Activated CD4-positive, alpha-beta memory T cell treated with anti-CD3 and anti-CD28 coated beads, Interleukin-2, amount 10 ng/mL, durations not matched to agents 7 days and 5 days (primary cell): ENCODE data around the gene CD40. TPM values are rescaled to one million over a fixed set of nuclear protein-coding genes. Genes with fewer than 3 reads are reported as not detected.
A peak's percentile ranks its signal among the peaks of the same experiment; 100 is the strongest.

Source experiments
- CTCF ChIA-PET: fragments of 350-600 bp; sonication (Branson Sonifier 250); formaldehyde crosslinking; loops from one replicate; lab custom pipeline; 2021; ENCODE audit warnings: antibody characterized with exemption, inconsistent platforms; lab: Charles Lee
- POLR2A ChIA-PET: fragments of 350-600 bp; sonication (Branson Sonifier 250); formaldehyde crosslinking; loops from one replicate; lab custom pipeline; 2021; ENCODE audit warnings: antibody characterized with exemption; lab: Charles Lee
- DNase-seq: peaks from one replicate; pipeline ENCODE4 v3.0.0-alpha.2; 2020
- H3K27ac Mint-ChIP-seq: one replicate; pipeline ENCODE4 v1.8.0; 2021; ENCODE audit warnings: mild to moderate bottlenecking, mixed read lengths
- H3K27me3 Mint-ChIP-seq: one replicate; pipeline ENCODE4 v1.8.0; 2021; ENCODE audit warnings: mixed read lengths
- H3K36me3 Mint-ChIP-seq: one replicate; pipeline ENCODE4 v1.8.0; 2021; ENCODE audit warnings: low read depth, mixed read lengths
- H3K4me1 Mint-ChIP-seq: one replicate; pipeline ENCODE4 v1.8.0; 2021; ENCODE audit warnings: mixed read lengths
- H3K4me3 Mint-ChIP-seq: one replicate; pipeline ENCODE4 v1.8.0; 2021; ENCODE audit warnings: mild to moderate bottlenecking, mixed read lengths
- H3K9me3 Mint-ChIP-seq: one replicate; pipeline ENCODE4 v1.8.0; 2021; ENCODE audit warnings: mixed read lengths
- total RNA-seq, 2 experiments: library from RNA; stranded (reverse); gene quantifications; one replicate each; pipeline ENCODE4 v1.2.3, GENCODE V29; 2021

CD40 gene
- total RNA-seq, 2 experiments from 2014 or later: 0.88 to 0.93 TPM

DNA sequence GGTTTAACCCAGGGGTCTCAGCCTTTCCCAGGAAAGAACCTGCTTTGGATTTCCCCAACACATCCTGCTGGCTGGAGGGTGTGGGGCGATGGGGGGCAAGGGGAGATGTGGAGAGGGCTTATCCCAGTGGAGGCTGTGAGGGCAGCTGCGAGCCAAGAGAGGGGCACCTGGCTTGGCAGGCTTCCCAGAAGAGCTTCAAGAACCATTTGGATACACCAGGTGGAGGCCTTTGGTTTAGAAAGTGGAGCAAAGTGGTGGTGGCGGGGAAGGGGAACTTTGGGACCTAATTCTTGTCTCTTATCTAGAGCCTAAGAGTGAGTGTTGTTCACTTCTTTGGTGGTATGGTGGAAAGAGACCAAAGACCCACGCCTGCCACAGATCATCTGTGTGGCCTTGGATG is 12.4 kb downstream of the CD40 start:
- CTCF ChIA-PET: interaction anchor here (0.9 kb wide), 1 partner anchor 219 kb away, joined by 4 read pairs; no protein-coding TSS in a partner anchor
- DNase-seq: no peak
- H3K4me1 Mint-ChIP-seq: no peaks in the 10 kb centered on the region
- no peaks in the 10 kb centered on the region for H3K36me3 Mint-ChIP-seq
- H3K4me3 Mint-ChIP-seq: no peak overlapping the region
- POLR2A ChIA-PET: no interaction called here
- no peak overlapping the region for H3K27ac Mint-ChIP-seq
- H3K27me3 Mint-ChIP-seq: peaks cover 20% of the 10 kb centered on the region
- H3K9me3 Mint-ChIP-seq: no peaks in the 10 kb centered on the region

DNA sequence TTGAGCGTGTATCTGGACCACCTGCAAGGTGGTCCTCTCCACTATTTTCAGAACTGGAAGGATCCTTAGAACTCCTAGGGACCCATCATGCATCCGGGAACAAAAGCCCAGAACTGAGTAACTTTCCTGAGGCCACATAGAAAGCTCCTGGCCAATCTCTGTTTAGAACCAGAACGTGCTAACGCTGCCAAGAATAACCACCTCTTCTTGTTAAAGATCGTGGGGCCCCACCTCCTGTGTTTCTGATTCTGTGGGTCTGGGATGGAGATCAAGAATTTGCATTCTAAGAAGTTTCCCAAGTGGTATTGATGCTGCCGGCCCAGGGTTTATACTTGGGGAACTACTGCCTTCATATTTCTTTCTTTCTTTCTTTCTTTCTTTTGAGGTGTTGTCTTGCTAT is 13.3 kb downstream of the CD40 start:
- POLR2A ChIA-PET: no interaction called here
- DNase-seq: no peak

GRCh38 chr20:46132705-46133120 is 14.6 kb downstream of the CD40 start:
- Mint-ChIP-seq H3K9me3 (no peaks in the 10 kb centered on the region), H3K27ac (no peak overlapping the region), H3K4me1 (no peaks in the 10 kb centered on the region), H3K4me3 (no peak overlapping the region), H3K27me3 (peaks cover 20% of the 10 kb centered on the region), H3K36me3 (no peaks in the 10 kb centered on the region)
- CTCF ChIA-PET: interaction anchor here (0.6 to 1.8 kb wide), 7 partner anchors 12 to 310 kb away, joined by 3 to 8 read pairs (median 4); partner anchors contain the start of gene CD40
- POLR2A ChIA-PET: no interaction called here
- peak; percentile 54 for DNase-seq

More for the DNA sequence above, 13.3 kb downstream of the CD40 start:
- H3K27ac Mint-ChIP-seq: no peak overlapping the region
- H3K4me3 Mint-ChIP-seq: no peak overlapping the region
- peaks cover 20% of the 10 kb centered on the region for H3K27me3 Mint-ChIP-seq
- H3K36me3 Mint-ChIP-seq: no peaks in the 10 kb centered on the region
- H3K9me3 Mint-ChIP-seq: no peaks in the 10 kb centered on the region
- CTCF ChIA-PET: interaction anchor here (1.8 kb wide), 1 partner anchor 11 kb away, joined by 4 read pairs; no protein-coding TSS in a partner anchor
- no peaks in the 10 kb centered on the region for H3K4me1 Mint-ChIP-seq

DNA sequence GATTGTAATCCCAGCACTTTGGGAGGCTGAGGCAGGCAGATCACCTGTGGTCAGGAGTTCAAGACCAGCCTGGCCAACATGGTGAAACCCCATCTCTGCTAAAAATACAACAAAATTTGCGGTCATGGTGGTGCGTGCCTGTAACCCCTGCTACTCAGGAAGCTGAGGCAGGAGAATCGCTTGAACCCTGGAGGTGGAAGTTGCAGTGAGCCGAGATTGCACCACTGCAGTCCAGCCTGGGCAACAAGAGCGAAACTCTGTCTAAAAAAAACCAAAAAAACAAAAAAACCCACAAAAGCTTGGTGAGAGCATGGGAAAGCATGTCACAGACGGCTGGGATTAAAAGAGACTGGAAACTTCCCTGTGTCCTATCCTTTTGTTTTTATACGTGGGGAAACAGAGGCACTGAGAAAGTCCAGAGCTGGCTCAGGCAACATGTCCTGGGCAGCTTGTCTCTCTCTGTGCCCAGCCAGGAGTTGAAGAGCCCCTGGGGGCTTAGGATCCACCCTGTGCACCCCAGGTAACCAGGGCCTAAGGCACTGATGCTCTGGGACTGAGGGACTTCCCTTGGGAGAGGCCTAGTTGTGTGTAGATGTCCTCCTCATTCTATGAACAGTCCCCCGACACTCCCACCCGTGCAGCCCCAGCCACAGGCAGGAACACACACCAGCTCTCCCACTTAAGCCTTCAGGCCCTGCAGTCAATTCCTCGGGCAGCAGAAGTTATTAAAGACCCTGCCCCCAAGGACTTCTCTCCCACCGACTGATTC is 16.0 kb downstream of the CD40 start:
- no peak for DNase-seq
- POLR2A ChIA-PET: no interaction called here
- no peaks in the 10 kb centered on the region for H3K36me3 Mint-ChIP-seq
- H3K27ac Mint-ChIP-seq: no peak overlapping the region
- peaks cover 21% of the 10 kb centered on the region for H3K27me3 Mint-ChIP-seq
- H3K9me3 Mint-ChIP-seq: no peaks in the 10 kb centered on the region
- H3K4me1 Mint-ChIP-seq: no peaks in the 10 kb centered on the region
- CTCF ChIA-PET: no interaction called here
- no peak overlapping the region for H3K4me3 Mint-ChIP-seq

- no peak for DNase-seq
- H3K27me3 Mint-ChIP-seq: peaks cover 22% of the 10 kb centered on the region
- no peaks in the 10 kb centered on the region for H3K4me1 Mint-ChIP-seq
- H3K27ac Mint-ChIP-seq: no peak overlapping the region
- CTCF ChIA-PET: no interaction called here
- no peaks in the 10 kb centered on the region for H3K36me3 Mint-ChIP-seq
- POLR2A ChIA-PET: no interaction called here
- no peaks in the 10 kb centered on the region for H3K9me3 Mint-ChIP-seq
- H3K4me3 Mint-ChIP-seq: no peak overlapping the region
Observed at GRCh38 chr20:46134716-46135115, 16.6 kb downstream of the CD40 start.

- H3K4me3 Mint-ChIP-seq: no peak overlapping the region
- no peak overlapping the region for H3K27ac Mint-ChIP-seq
- ChIA-PET POLR2A (no interaction called here), CTCF (no interaction called here)
- no peak for DNase-seq
- H3K27me3 Mint-ChIP-seq: peaks cover 27% of the 10 kb centered on the region
- no peaks in the 10 kb centered on the region for H3K4me1 Mint-ChIP-seq
- no peaks in the 10 kb centered on the region for H3K9me3 Mint-ChIP-seq
- no peaks in the 10 kb centered on the region for H3K36me3 Mint-ChIP-seq
Observed at GRCh38 chr20:46135856-46136633, 17.9 kb downstream of the CD40 start.

DNA sequence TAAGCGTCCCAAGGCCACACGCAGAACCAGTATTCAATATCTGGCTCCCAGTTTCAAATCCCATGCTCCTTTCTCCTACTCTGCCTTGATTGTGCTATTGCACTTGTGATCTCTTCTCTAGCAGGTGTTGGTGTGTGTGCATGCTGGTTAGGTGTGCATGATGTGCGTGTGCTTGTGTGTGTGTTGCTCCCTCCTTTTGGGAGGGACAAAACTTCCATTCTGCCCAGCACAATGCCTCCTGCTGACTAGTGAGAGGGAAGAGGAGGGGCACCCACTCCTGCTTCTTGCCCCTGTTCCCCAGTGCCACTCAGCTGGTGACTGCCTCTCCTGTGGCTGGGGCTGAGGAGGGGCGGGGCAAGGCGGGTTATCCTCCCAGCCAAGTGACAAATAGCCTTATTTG is 19.7 kb downstream of the CD40 start:
- Mint-ChIP-seq H3K36me3 (no peaks in the 10 kb centered on the region), H3K4me3 (no peak overlapping the region), H3K4me1 (no peaks in the 10 kb centered on the region), H3K27me3 (peaks cover 34% of the 10 kb centered on the region), H3K9me3 (no peaks in the 10 kb centered on the region), H3K27ac (no peak overlapping the region)
- DNase-seq: no peak
- CTCF ChIA-PET: no interaction called here
- POLR2A ChIA-PET: no interaction called here

GRCh38 chr20:46139266-46139889 is 21.3 kb downstream of the CD40 start:
- H3K4me1 Mint-ChIP-seq: no peaks in the 10 kb centered on the region
- ChIA-PET CTCF (no interaction called here), POLR2A (no interaction called here)
- peaks cover 38% of the 10 kb centered on the region for H3K27me3 Mint-ChIP-seq
- no peak overlapping the region for H3K4me3 Mint-ChIP-seq
- DNase-seq: no peak
- H3K27ac Mint-ChIP-seq: no peak overlapping the region
- no peaks in the 10 kb centered on the region for H3K9me3 Mint-ChIP-seq
- H3K36me3 Mint-ChIP-seq: no peaks in the 10 kb centered on the region

DNA sequence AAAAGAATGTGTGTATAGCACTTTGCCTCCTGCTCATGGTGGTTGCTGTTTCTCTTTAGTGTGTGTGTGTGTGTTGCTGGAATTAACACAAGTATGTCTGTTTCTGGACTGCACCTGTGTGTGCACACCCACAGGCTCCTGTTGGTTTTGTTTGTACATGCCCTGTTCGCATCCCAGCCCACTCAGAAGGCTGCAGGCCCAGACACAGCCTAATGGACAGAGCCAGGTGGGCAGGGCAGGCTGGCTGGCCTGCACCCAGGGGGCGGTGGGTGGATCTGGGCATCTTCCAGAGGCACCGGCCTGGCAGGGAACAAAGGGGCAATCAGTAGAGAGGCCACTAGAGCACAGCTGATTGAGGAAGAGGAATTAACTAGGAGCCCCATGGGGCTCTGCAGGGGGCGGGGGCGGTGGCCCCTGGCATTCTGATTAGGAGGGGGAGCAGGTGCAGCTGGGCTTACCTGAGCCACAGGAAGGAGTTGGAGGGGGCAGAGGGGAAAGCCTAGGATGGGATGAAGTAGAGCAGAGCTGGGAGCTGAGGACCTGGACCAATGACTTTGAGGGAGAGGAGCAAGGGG is 21.9 kb downstream of the CD40 start:
- CTCF ChIA-PET: interaction anchor here (1.3 kb wide), 1 partner anchor 12 kb away, joined by 5 read pairs; no protein-coding TSS in a partner anchor
- Mint-ChIP-seq H3K4me1 (no peaks in the 10 kb centered on the region), H3K27ac (no peak overlapping the region), H3K4me3 (no peak overlapping the region), H3K27me3 (peaks cover 38% of the 10 kb centered on the region), H3K36me3 (no peaks in the 10 kb centered on the region), H3K9me3 (no peaks in the 10 kb centered on the region)
- no peak for DNase-seq
- POLR2A ChIA-PET: no interaction called here

DNA sequence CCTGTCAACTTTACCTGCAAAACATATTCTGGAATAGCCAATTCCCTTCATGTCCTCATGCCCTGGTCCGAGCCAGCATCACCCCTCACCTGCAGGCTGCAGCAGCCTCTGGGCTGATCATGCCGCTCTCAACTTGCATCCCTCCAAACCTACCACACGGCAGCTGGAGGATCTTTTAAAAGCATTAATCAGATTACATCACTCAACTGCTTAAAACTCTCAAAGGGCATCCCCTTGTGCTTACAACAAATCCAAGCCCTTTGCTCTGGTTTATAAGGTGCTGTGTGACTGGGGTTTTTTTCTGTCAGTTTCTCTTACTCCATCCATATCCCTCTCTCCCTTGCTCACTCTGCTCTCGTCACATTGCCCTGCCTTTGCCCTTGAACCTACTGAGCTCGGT is 24.0 kb downstream of the CD40 start:
- Mint-ChIP-seq H3K36me3 (no peaks in the 10 kb centered on the region), H3K9me3 (no peaks in the 10 kb centered on the region), H3K27me3 (peaks cover 39% of the 10 kb centered on the region), H3K4me1 (no peaks in the 10 kb centered on the region), H3K27ac (no peak overlapping the region), H3K4me3 (no peak overlapping the region)
- ChIA-PET POLR2A (no interaction called here), CTCF (no interaction called here)
- DNase-seq: no peak

DNA sequence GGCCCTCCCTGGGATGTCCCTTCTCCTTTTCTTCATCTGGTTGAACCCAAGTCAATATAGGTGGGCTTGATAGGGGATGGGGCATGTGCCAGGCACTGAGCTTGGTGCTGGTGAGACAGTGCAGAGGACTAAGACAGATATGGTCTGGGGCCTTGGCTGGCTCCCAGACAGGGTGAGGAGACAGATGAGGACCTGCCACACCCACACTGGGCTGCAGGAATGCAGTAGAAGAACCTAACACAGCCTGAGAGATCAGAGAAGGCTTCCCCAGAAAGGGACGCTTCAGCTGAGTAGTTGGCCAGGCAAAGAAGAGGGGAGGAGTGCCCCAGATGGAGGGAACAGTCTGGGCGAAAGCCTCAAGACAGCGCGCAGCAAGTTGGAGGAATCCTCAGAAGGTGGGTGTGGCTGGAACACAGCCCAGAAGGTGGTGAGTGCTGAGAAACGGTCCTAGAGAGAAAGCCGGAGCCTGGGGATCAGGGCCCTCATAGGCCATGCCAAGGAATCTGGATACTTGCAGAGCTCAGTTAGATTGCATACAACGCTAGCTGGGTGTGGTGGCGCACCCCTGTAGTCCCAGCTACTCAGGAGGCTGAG is 26.4 kb downstream of the CD40 start:
- Mint-ChIP-seq H3K4me3 (no peak overlapping the region), H3K9me3 (no peaks in the 10 kb centered on the region), H3K27me3 (peaks cover 40% of the 10 kb centered on the region), H3K4me1 (no peaks in the 10 kb centered on the region), H3K36me3 (no peaks in the 10 kb centered on the region), H3K27ac (no peak overlapping the region)
- CTCF ChIA-PET: no interaction called here
- POLR2A ChIA-PET: no interaction called here
- DNase-seq: no peak

DNA sequence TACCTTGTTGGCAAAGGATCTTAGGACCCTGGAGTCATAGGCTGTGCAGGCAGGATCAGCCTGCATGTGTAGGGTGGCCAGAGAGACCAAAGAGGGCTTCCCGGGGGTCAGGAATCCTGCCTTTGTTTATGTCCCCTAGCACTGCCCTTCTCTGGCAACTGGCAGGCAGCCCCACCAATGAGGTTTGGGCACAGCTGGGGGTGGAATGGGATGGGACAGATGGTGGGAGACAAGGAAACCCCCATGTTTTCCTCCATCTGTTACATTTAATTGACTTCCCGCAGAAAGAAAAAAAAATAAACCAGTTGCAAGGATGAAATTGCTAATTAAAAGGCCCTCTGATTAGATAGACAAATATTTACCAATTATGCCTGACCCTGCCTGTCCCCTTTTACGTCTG is 27.6 kb downstream of the CD40 start:
- H3K4me3 Mint-ChIP-seq: no peak overlapping the region
- H3K9me3 Mint-ChIP-seq: no peaks in the 10 kb centered on the region
- ChIA-PET CTCF (no interaction called here), POLR2A (no interaction called here)
- DNase-seq: no peak
- no peak overlapping the region for H3K27ac Mint-ChIP-seq
- no peaks in the 10 kb centered on the region for H3K36me3 Mint-ChIP-seq
- H3K27me3 Mint-ChIP-seq: peaks cover 31% of the 10 kb centered on the region
- no peaks in the 10 kb centered on the region for H3K4me1 Mint-ChIP-seq
